ENCODE data around the gene OLFM3.

The OLFM3 gene

GRCh38 chr1:101959456-101959855, 37.3 kb downstream of the OLFM3 start:
- no peak for DNase-seq (ENCODE audit: low read depth)
- no peak for TF ChIP-seq CTCF (IDR thresholded peaks at IDR 0.05; ENCODE audit: low read depth, low read length, missing control alignments)
- no peak overlapping the region for H3K4me3 ChIP-seq (ENCODE audit: low read depth, low read length)

- no peak for TF ChIP-seq CTCF (IDR thresholded peaks at IDR 0.05; ENCODE audit: low read depth, low read length, missing control alignments)
- DNase-seq (ENCODE audit: low read depth), result no peak
- H3K4me3 ChIP-seq (ENCODE audit: low read depth, low read length), result no peak overlapping the region
These were observed 39.0 kb downstream of the OLFM3 start for GRCh38 chr1:101957771-101958170.

GRCh38 chr1:101953623-101954022, 43.1 kb downstream of the OLFM3 start:
- no peak for TF ChIP-seq CTCF (IDR thresholded peaks at IDR 0.05; ENCODE audit: low read depth, low read length, missing control alignments)
- DNase-seq (ENCODE audit: low read depth), result no peak

GRCh38 chr1:101945884-101946283, 50.8 kb downstream of the OLFM3 start:
- no peak for DNase-seq (ENCODE audit: low read depth)
- TF ChIP-seq CTCF (IDR thresholded peaks at IDR 0.05; ENCODE audit: low read depth, low read length, missing control alignments), result no peak
- no peak overlapping the region for H3K4me3 ChIP-seq (ENCODE audit: low read depth, low read length)

More at GRCh38 chr1:101953623-101954022, 43.1 kb downstream of the OLFM3 start:
- H3K4me3 ChIP-seq (ENCODE audit: low read depth, low read length), result no peak overlapping the region

GRCh38 chr1:101943237-101943636, 53.5 kb downstream of the OLFM3 start:
- no peak overlapping the region for H3K4me3 ChIP-seq (ENCODE audit: low read depth, low read length)
- DNase-seq (ENCODE audit: low read depth), result no peak
- no peak for TF ChIP-seq CTCF (IDR thresholded peaks at IDR 0.05; ENCODE audit: low read depth, low read length, missing control alignments)

GRCh38 chr1:101942516-101943193, 54.1 kb downstream of the OLFM3 start:
- no peak for DNase-seq (ENCODE audit: low read depth)
- no peak overlapping the region for H3K4me3 ChIP-seq (ENCODE audit: low read depth, low read length)
- no peak for TF ChIP-seq CTCF (IDR thresholded peaks at IDR 0.05; ENCODE audit: low read depth, low read length, missing control alignments)

GRCh38 chr1:101938681-101939080, 58.0 kb downstream of the OLFM3 start:
- no peak for DNase-seq (ENCODE audit: low read depth)
- H3K4me3 ChIP-seq (ENCODE audit: low read depth, low read length), result no peak overlapping the region
- TF ChIP-seq CTCF (IDR thresholded peaks at IDR 0.05; ENCODE audit: low read depth, low read length, missing control alignments), result no peak
